HL-60 (cell line): ENCODE data around the gene SLFN14.

Source experiments
- POLR2AphosphoS5 ChIP-seq: IDR thresholded peaks from 2 replicates; pipeline ENCODE4 v1.6.1; 2012; ENCODE audit warnings: low read depth
- TF ChIP-seq, protein P1 (sequence below): IDR thresholded peaks from one replicate; pipeline ENCODE4 v1.5.1; 2011; ENCODE audit warnings: low read length, control low read depth, inconsistent platforms; ENCODE audit not compliant: insufficient read depth

GRCh38 chr17:35555691-35556090 is 4.9 kb downstream of the SLFN14 start:
- TF ChIP-seq, protein P1, sequence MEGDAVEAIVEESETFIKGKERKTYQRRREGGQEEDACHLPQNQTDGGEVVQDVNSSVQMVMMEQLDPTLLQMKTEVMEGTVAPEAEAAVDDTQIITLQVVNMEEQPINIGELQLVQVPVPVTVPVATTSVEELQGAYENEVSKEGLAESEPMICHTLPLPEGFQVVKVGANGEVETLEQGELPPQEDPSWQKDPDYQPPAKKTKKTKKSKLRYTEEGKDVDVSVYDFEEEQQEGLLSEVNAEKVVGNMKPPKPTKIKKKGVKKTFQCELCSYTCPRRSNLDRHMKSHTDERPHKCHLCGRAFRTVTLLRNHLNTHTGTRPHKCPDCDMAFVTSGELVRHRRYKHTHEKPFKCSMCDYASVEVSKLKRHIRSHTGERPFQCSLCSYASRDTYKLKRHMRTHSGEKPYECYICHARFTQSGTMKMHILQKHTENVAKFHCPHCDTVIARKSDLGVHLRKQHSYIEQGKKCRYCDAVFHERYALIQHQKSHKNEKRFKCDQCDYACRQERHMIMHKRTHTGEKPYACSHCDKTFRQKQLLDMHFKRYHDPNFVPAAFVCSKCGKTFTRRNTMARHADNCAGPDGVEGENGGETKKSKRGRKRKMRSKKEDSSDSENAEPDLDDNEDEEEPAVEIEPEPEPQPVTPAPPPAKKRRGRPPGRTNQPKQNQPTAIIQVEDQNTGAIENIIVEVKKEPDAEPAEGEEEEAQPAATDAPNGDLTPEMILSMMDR: no peak
- no peak for TF ChIP-seq POLR2AphosphoS5
